Neutrophil (primary cell): Measurements from ENCODE around the gene OGN.

ENCODE experiments used
- H3K27ac ChIP-seq: fragments of 200-600 bp; sonication (generic); 2 replicates; pipeline ENCODE4 v1.5.1; 2016; ENCODE audit warnings: mild to moderate bottlenecking, moderate library complexity
- H3K27me3 ChIP-seq: fragments of 200-600 bp; sonication (generic); 2 replicates; pipeline ENCODE4 v1.6.0; 2016; ENCODE audit warnings: mild to moderate bottlenecking
- H3K36me3 ChIP-seq: fragments of 200-600 bp; sonication (generic); 2 replicates; pipeline ENCODE4 v1.5.1; 2017
- H3K4me1 ChIP-seq, 2 experiments: fragments of 200-600 bp in 1 of 2; sonication (generic) in 1 of 2; 1 replicate in 1 of 2; 2 replicates in 1 of 2; pipeline versions ENCODE4 v1.5.1 to v1.6.1; 2013 to 2016; ENCODE audit warnings: low read depth in 1 of 2, low read length in 1 of 2, mild to moderate bottlenecking in 1 of 2, moderate library complexity in 1 of 2; ENCODE audit not compliant: control insufficient read depth in 1 of 2, insufficient read depth in 1 of 2
- H3K4me3 ChIP-seq, 2 experiments: fragments of 200-600 bp in 1 of 2; sonication (generic) in 1 of 2; 1 replicate in 1 of 2; 2 replicates in 1 of 2; pipeline ENCODE4 v1.5.1; 2013 to 2016; ENCODE audit warnings: low read depth in 1 of 2, low read length in 1 of 2, mild to moderate bottlenecking in 1 of 2, moderate library complexity in 1 of 2
- H3K9me3 ChIP-seq: fragments of 200-600 bp; sonication (generic); 2 replicates; pipeline ENCODE4 v1.5.1; 2016
- CTCF ChIP-seq: fragments of 200-600 bp; sonication (generic); IDR thresholded peaks from 2 replicates; pipeline ENCODE4 v1.5.1; 2016; ENCODE audit warnings: antibody characterized with exemption

OGN gene

GRCh38 chr9:92345582-92345981 is 58.8 kb downstream of the OGN start:
- H3K27me3 ChIP-seq: no peaks in the 10 kb centered on the region
- H3K27ac ChIP-seq: no peak overlapping the region
- H3K9me3 ChIP-seq: no peaks in the 10 kb centered on the region
- no peaks in the 10 kb centered on the region for H3K4me1 ChIP-seq
- no peak overlapping the region for H3K4me3 ChIP-seq
- no peak for TF ChIP-seq CTCF
- H3K36me3 ChIP-seq: no peaks in the 10 kb centered on the region

DNA sequence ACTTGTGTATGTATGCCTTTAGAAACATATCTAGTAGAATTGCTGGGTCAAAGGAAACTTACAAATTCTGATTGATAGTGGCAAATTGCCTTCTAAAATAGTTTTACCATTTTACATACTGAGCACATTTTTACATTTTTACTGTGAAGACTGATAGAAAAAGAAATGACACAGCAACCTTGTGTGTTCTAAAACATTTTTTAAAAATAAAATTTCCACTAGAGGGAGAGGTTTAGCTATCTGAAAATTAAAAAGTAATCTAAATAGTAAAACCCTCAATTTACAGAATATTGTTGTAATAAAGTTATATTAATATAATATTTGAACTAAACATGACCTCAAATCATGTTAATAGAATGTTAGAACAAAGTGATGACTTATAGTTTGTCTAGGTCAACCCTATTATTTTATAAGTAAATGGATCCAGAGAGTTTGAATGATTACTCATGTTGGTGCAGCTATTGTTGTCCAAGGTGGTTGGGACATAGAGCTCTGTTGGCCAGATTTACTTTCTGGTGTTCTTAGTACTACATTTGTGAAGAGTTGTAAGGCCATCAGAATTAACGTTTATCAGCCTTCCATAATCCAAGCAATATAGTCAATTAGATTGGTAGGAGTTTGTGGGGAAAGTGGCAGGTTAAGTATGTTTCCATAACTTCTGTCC is 61.4 kb downstream of the OGN start:
- H3K36me3 ChIP-seq: no peaks in the 10 kb centered on the region
- no peaks in the 10 kb centered on the region for H3K27me3 ChIP-seq
- no peak for TF ChIP-seq CTCF
- H3K4me1 ChIP-seq: no peaks in the 10 kb centered on the region
- no peak overlapping the region for H3K4me3 ChIP-seq
- H3K9me3 ChIP-seq: no peaks in the 10 kb centered on the region
- H3K27ac ChIP-seq: no peak overlapping the region

DNA sequence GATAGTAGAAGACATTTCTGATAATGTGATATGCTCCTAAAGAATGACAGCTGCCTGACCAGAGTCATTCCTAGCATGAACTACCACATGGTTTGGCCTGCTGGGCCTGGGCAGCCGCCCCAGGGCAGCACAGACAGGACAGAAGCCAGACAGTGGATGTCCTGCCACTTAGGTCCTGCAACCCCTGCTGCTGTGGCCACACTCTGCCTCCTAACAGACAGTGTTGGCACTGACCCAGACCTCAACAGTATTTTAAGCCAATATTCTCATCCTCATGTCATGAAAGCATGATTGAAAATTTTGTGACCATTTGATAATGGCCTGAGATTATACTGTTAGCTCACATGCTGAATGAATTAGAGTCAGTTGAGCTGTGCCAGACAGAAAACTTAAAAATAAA is 62.8 kb downstream of the OGN start:
- H3K27me3 ChIP-seq: no peaks in the 10 kb centered on the region
- no peak overlapping the region for H3K27ac ChIP-seq
- no peaks in the 10 kb centered on the region for H3K9me3 ChIP-seq
- H3K4me1 ChIP-seq: no peaks in the 10 kb centered on the region
- no peak overlapping the region for H3K4me3 ChIP-seq
- no peak for TF ChIP-seq CTCF
- H3K36me3 ChIP-seq: peaks cover 4% of the 10 kb centered on the region

GRCh38 chr9:92333282-92333634 is 71.1 kb downstream of the OGN start:
- no peak for TF ChIP-seq CTCF
- Histone ChIP-seq H3K9me3 (no peaks in the 10 kb centered on the region), H3K36me3 (peaks cover 9% of the 10 kb centered on the region), H3K27me3 (no peaks in the 10 kb centered on the region), H3K27ac (no peak overlapping the region), H3K4me3 (no peak overlapping the region), H3K4me1 (no peaks in the 10 kb centered on the region)
